ENCODE data around the gene TCTN1.

DNA sequence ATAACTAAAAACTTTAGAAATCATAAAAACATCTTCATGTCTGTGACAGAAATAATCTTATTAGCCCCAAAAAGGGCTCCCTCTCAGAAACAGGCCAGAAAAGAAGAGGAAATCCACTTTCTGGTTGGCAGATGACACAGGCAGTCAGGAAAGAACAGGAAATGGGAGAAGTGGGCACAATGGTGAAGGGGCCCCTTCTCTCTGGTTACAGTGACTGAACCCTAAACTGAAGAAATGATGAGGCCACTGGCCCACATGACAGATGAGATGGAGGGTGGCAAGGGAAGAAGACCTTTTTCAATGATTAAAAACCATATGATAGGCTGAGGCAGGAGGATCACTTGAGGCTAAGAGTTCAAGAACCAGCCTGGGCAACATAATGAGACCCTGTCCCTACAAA lies 21.1 kb downstream of the TCTN1 start:
- TF ChIP-seq, protein P1, sequence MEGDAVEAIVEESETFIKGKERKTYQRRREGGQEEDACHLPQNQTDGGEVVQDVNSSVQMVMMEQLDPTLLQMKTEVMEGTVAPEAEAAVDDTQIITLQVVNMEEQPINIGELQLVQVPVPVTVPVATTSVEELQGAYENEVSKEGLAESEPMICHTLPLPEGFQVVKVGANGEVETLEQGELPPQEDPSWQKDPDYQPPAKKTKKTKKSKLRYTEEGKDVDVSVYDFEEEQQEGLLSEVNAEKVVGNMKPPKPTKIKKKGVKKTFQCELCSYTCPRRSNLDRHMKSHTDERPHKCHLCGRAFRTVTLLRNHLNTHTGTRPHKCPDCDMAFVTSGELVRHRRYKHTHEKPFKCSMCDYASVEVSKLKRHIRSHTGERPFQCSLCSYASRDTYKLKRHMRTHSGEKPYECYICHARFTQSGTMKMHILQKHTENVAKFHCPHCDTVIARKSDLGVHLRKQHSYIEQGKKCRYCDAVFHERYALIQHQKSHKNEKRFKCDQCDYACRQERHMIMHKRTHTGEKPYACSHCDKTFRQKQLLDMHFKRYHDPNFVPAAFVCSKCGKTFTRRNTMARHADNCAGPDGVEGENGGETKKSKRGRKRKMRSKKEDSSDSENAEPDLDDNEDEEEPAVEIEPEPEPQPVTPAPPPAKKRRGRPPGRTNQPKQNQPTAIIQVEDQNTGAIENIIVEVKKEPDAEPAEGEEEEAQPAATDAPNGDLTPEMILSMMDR (conservative IDR thresholded peaks at IDR 0.05) = no peak
- TF ChIP-seq EZH2 (IDR thresholded peaks at IDR 0.05; ENCODE audit: low read depth) = no peak

All from PC-9 (cell line).